Common myeloid progenitor, CD34-positive (primary cell): ENCODE results near the gene SAP130.
A peak's percentile ranks its signal among the peaks of the same experiment; 100 is the strongest.

Source experiments
- CTCF ChIA-PET: fragments of 350-600 bp; sonication (Branson Sonifier 250); formaldehyde crosslinking; loops from one replicate; lab custom pipeline; 2021; ENCODE audit warnings: antibody characterized with exemption; lab: Charles Lee
- POLR2A ChIA-PET: fragments of 350-600 bp; sonication (Branson Sonifier 250); formaldehyde crosslinking; loops from one replicate; lab custom pipeline; 2021; ENCODE audit warnings: antibody characterized with exemption; lab: Charles Lee
- DNase-seq, 3 donors: peaks; one replicate each; pipeline versions ENCODE4 v3.0.0 to v3.0.0-alpha.2; 2013
- H3K27ac ChIP-seq, 2 experiments: 1 replicate in 1 of 2; 2 replicates in 1 of 2; pipeline ENCODE4 v1.7.0; 2013; ENCODE audit warnings: inconsistent platforms in 2 of 2, low read length in 2 of 2, mild to moderate bottlenecking in 2 of 2, low read depth in 1 of 2, moderate library complexity in 1 of 2; ENCODE audit not compliant: severe bottlenecking in 2 of 2, insufficient read depth in 1 of 2, poor library complexity in 1 of 2
- H3K27me3 ChIP-seq, 5 experiments: replicated peaks in 2 of 5; 1 replicate in 3 of 5; 2 replicates in 2 of 5; pipeline versions ENCODE4 v1.6.1 to v1.7.0; 2013; ENCODE audit warnings: low read length in 4 of 5, mild to moderate bottlenecking in 2 of 5, moderate library complexity in 2 of 5, inconsistent platforms in 1 of 5; ENCODE audit not compliant: insufficient read depth in 5 of 5, control insufficient read depth in 4 of 5
- H3K36me3 ChIP-seq, 4 experiments: 1 replicate in 2 of 4; 2 replicates in 2 of 4; pipeline versions ENCODE4 v1.6.1 to v1.7.0; 2013; ENCODE audit warnings: low read length in 3 of 4, control low read depth in 1 of 4, mild to moderate bottlenecking in 1 of 4; ENCODE audit not compliant: control insufficient read depth in 4 of 4, insufficient read depth in 4 of 4
- H3K4me1 ChIP-seq, 4 experiments: 1 replicate in 3 of 4; 2 replicates in 1 of 4; pipeline versions ENCODE4 v1.6.1 to v1.7.1; 2013; ENCODE audit warnings: low read length in 3 of 4, mild to moderate bottlenecking in 3 of 4, control low read depth in 1 of 4, inconsistent platforms in 1 of 4, moderate library complexity in 1 of 4; ENCODE audit not compliant: control insufficient read depth in 4 of 4, insufficient read depth in 4 of 4; ENCODE audit errors: control extremely low read depth in 1 of 4
- H3K4me3 ChIP-seq, 7 experiments: 1 replicate in 4 of 7; 2 replicates in 3 of 7; pipeline versions ENCODE4 v1.5.1 to v1.7.0; 2013; ENCODE audit warnings: mild to moderate bottlenecking in 7 of 7, low read length in 6 of 7, moderate library complexity in 6 of 7, inconsistent platforms in 2 of 7, low read depth in 2 of 7, control low read depth in 1 of 7; ENCODE audit not compliant: insufficient read depth in 4 of 7, control insufficient read depth in 1 of 7; ENCODE audit errors: extremely low read depth in 1 of 7
- H3K9me3 ChIP-seq, 5 experiments: 1 replicate in 4 of 5; 2 replicates in 1 of 5; pipeline versions ENCODE4 v1.6.1 to v1.7.1; 2013; ENCODE audit warnings: low read length in 4 of 5, mild to moderate bottlenecking in 2 of 5, inconsistent platforms in 1 of 5, low read depth in 1 of 5, moderate library complexity in 1 of 5; ENCODE audit not compliant: control insufficient read depth in 4 of 5, insufficient read depth in 2 of 5; ENCODE audit errors: control extremely low read depth in 1 of 5
- WGBS: methylation state at CpG from one replicate; pipeline ENCODE4 v1.1.5; 2013; ENCODE audit not compliant: insufficient coverage; 5-methylcytosine and 5-hydroxymethylcytosine counted together

SAP130 gene

DNA sequence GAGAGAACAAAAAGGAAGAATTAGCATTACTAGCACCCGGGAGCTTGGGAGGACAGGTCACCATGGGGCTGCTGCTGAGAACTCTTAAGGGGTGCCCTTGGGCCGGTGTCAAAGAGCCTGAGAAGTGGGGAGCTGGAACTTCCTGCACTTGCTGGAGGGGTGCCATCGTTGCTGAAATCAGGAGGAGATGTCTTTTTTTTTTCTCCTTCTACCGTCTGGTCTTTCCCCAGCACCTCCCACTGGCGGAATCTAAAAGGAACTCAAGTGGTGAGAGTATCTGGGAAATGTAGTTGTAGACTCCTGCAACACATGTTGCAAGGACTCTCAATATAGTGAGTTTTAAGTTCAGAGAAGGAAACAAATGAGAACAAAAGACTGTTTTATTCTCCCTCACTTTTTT, 136.0 kb downstream of the SAP130 start:
- peak; percentile 20 to 55 (median 51) for DNase-seq
- POLR2A ChIA-PET, result no interaction called here

More for the DNA sequence above, 136.0 kb downstream of the SAP130 start:
- no peak overlapping the region for H3K27ac ChIP-seq
- H3K9me3 ChIP-seq, result no peaks in the 10 kb centered on the region
- no peaks in the 10 kb centered on the region for H3K27me3 ChIP-seq
- H3K36me3 ChIP-seq, result no peaks in the 10 kb centered on the region
- H3K4me1 ChIP-seq, result peaks cover 9 to 23% (median 13%) of the 10 kb centered on the region in 4 experiments
- CTCF ChIA-PET, result interaction anchor here (0.6 kb wide), 1 partner anchor 367 kb away, joined by 4 read pairs; no protein-coding TSS in a partner anchor
- peak overlapping the region in 3 of 7 experiments; percentile 8 to 68 (median 53) for H3K4me3 ChIP-seq
- 15% methylated on average over 4 of the region's 5 CpGs for WGBS
